NB4 (cell line): ENCODE results near the gene SLC22A7.

Source experiments
- POLR2A ChIP-seq: IDR thresholded peaks from 2 replicates; pipeline ENCODE4 v1.6.1; 2011; ENCODE audit warnings: mild to moderate bottlenecking; ENCODE audit not compliant: insufficient read length; ENCODE audit errors: extremely low read depth
- TF ChIP-seq, protein P1 (sequence below): IDR thresholded peaks from 2 replicates; pipeline ENCODE4 v1.6.1; 2011; ENCODE audit warnings: low read depth, low read length
- TF ChIP-seq, protein P2 (sequence below): IDR thresholded peaks from one replicate; pipeline ENCODE4 v1.5.1; 2012; ENCODE audit warnings: low read depth, low read length

- TF ChIP-seq, protein P1, sequence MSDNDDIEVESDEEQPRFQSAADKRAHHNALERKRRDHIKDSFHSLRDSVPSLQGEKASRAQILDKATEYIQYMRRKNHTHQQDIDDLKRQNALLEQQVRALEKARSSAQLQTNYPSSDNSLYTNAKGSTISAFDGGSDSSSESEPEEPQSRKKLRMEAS, result no peak
- TF ChIP-seq, protein P2, sequence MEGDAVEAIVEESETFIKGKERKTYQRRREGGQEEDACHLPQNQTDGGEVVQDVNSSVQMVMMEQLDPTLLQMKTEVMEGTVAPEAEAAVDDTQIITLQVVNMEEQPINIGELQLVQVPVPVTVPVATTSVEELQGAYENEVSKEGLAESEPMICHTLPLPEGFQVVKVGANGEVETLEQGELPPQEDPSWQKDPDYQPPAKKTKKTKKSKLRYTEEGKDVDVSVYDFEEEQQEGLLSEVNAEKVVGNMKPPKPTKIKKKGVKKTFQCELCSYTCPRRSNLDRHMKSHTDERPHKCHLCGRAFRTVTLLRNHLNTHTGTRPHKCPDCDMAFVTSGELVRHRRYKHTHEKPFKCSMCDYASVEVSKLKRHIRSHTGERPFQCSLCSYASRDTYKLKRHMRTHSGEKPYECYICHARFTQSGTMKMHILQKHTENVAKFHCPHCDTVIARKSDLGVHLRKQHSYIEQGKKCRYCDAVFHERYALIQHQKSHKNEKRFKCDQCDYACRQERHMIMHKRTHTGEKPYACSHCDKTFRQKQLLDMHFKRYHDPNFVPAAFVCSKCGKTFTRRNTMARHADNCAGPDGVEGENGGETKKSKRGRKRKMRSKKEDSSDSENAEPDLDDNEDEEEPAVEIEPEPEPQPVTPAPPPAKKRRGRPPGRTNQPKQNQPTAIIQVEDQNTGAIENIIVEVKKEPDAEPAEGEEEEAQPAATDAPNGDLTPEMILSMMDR, result no peak
- TF ChIP-seq POLR2A, result no peak
Observed at GRCh38 chr6:43294536-43294935, 3.5 kb upstream of the SLC22A7 start.
